Gastrocnemius medialis (tissue), 4 donors: ENCODE measurements around the gene PTPN6.

Source experiments
- POLR2A ChIP-seq, 2 donors: fragments of 450-650 bp; IDR thresholded peaks; one replicate each; pipeline ENCODE4 v1.6.1; 2017; ENCODE audit warnings: antibody characterized with exemption in 2 of 2, mild to moderate bottlenecking in 2 of 2, moderate library complexity in 2 of 2
- TF ChIP-seq, protein P1 (sequence below), 5 experiments: fragments of 450-650 bp in 3 of 5; fragments of 200-600 bp in 2 of 5; sonication (generic) in 2 of 5; IDR thresholded peaks in 4 of 5; conservative IDR thresholded peaks in 1 of 5; 1 replicate in 4 of 5; 2 replicates in 1 of 5; pipeline ENCODE4 v1.5.1; 2016 to 2019; ENCODE audit warnings: antibody characterized with exemption in 5 of 5, mild to moderate bottlenecking in 3 of 5, moderate library complexity in 3 of 5

DNA sequence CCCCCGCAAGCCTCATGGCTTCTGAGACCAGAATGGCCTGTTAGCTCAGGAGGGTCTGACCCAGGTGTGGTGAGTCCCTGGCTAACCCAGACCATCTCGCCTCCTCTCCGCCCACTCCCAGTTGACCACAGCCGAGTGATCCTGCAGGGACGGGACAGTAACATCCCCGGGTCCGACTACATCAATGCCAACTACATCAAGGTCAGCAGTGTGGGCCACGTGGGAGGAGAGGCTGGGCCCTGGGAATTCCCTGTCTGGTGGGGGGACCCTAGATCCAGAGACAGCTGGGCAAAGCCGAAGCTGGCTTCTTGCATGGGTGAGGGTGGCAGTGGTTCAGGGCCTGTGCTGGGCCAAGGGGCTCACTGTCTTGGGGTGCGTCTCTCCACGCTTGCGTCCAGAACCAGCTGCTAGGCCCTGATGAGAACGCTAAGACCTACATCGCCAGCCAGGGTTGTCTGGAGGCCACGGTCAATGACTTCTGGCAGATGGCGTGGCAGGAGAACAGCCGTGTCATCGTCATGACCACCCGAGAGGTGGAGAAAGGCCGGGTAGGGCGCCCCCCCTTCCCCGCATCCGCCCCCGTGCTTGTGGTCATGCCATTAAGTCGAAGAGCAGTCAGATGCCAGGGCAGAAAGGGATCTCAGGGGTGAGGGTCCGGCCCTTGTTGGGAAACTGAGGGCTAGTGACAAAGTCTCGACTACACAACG is 5.0 kb downstream of the PTPN6 start:
- TF ChIP-seq POLR2A (IDR thresholded peaks at IDR 0.05): no peak
- TF ChIP-seq, protein P1, sequence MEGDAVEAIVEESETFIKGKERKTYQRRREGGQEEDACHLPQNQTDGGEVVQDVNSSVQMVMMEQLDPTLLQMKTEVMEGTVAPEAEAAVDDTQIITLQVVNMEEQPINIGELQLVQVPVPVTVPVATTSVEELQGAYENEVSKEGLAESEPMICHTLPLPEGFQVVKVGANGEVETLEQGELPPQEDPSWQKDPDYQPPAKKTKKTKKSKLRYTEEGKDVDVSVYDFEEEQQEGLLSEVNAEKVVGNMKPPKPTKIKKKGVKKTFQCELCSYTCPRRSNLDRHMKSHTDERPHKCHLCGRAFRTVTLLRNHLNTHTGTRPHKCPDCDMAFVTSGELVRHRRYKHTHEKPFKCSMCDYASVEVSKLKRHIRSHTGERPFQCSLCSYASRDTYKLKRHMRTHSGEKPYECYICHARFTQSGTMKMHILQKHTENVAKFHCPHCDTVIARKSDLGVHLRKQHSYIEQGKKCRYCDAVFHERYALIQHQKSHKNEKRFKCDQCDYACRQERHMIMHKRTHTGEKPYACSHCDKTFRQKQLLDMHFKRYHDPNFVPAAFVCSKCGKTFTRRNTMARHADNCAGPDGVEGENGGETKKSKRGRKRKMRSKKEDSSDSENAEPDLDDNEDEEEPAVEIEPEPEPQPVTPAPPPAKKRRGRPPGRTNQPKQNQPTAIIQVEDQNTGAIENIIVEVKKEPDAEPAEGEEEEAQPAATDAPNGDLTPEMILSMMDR (IDR thresholded peaks at IDR 0.05 in 4 of 5, conservative IDR thresholded peaks at IDR 0.05 in 1 of 5): no peak
